Keratinocyte (primary cell): Measurements from ENCODE around the gene ITGA11. TPM values are rescaled to one million over a fixed set of nuclear protein-coding genes. Genes with fewer than 3 reads are reported as not detected.

Experiments
- DNase-seq: peaks from one replicate; pipeline ENCODE4 v3.0.0-alpha.2; 2011; ENCODE audit warnings: low read depth, missing footprints, low spot score
- FAIRE-seq: peaks from 2 replicates; lab custom pipeline; 2011; peaks lifted over from hg19 to GRCh38; lab: Jason Lieb, UNC
- H2AFZ ChIP-seq: 2 replicates; pipeline ENCODE4 v1.6.0; 2012; ENCODE audit warnings: low read length, control low read depth, inconsistent platforms; ENCODE audit not compliant: control insufficient read depth
- H3K27ac ChIP-seq: 2 replicates; pipeline ENCODE4 v1.5.1; 2011; ENCODE audit warnings: low read length; ENCODE audit not compliant: control insufficient read depth, insufficient read depth
- H3K27me3 ChIP-seq: 3 replicates; pipeline ENCODE4 v1.6.0; 2011; ENCODE audit warnings: low read length; ENCODE audit not compliant: control insufficient read depth, insufficient read depth; ENCODE audit errors: extremely low read depth
- H3K36me3 ChIP-seq, 2 experiments: 2 replicates in 1 of 2; 3 replicates in 1 of 2; pipeline ENCODE4 v1.5.1; 2011; ENCODE audit warnings: low read length in 2 of 2, mild to moderate bottlenecking in 1 of 2; ENCODE audit not compliant: control insufficient read depth in 2 of 2, insufficient read depth in 2 of 2; ENCODE audit errors: extremely low read depth in 1 of 2
- H3K4me1 ChIP-seq: 3 replicates; pipeline ENCODE4 v1.5.1; 2011; ENCODE audit warnings: low read length; ENCODE audit not compliant: control insufficient read depth, insufficient read depth; ENCODE audit errors: extremely low read depth
- H3K4me2 ChIP-seq: 3 replicates; pipeline ENCODE4 v1.6.0; 2011; ENCODE audit warnings: low read depth, low read length; ENCODE audit not compliant: control insufficient read depth, insufficient read depth; ENCODE audit errors: extremely low read depth
- H3K4me3 ChIP-seq, 3 experiments: fragments of 200-600 bp in 1 of 3; sonication (generic) in 1 of 3; 2 replicates in 2 of 3; 3 replicates in 1 of 3; pipeline ENCODE4 v1.5.1; 2011 to 2016; ENCODE audit warnings: low read length in 3 of 3, mild to moderate bottlenecking in 3 of 3, control low read depth in 2 of 3, inconsistent platforms in 1 of 3, low read depth in 1 of 3, mixed read lengths in 1 of 3, mixed run types in 1 of 3, moderate library complexity in 1 of 3; ENCODE audit not compliant: control insufficient read depth in 2 of 3, insufficient read depth in 2 of 3; ENCODE audit errors: extremely low read depth in 1 of 3
- H3K79me2 ChIP-seq: 2 replicates; pipeline ENCODE4 v1.6.0; 2012; ENCODE audit warnings: low read length; ENCODE audit not compliant: control insufficient read depth, insufficient read depth
- H3K9ac ChIP-seq: 3 replicates; pipeline ENCODE4 v1.6.0; 2011; ENCODE audit warnings: low read length; ENCODE audit not compliant: control insufficient read depth, insufficient read depth; ENCODE audit errors: extremely low read depth
- H3K9me1 ChIP-seq: 3 replicates; pipeline ENCODE4 v1.6.0; 2011; ENCODE audit warnings: low read length; ENCODE audit not compliant: control insufficient read depth, insufficient read depth; ENCODE audit errors: extremely low read depth
- H3K9me3 ChIP-seq: 2 replicates; pipeline ENCODE4 v1.5.1; 2012; ENCODE audit warnings: low read depth, low read length; ENCODE audit not compliant: control insufficient read depth
- H4K20me1 ChIP-seq: 3 replicates; pipeline ENCODE4 v1.6.0; 2011; ENCODE audit warnings: low read length; ENCODE audit not compliant: control insufficient read depth, insufficient read depth; ENCODE audit errors: extremely low read depth
- EZH2 ChIP-seq: IDR thresholded peaks from one replicate; pipeline ENCODE4 v1.6.1; 2012; ENCODE audit warnings: inconsistent platforms, mild to moderate bottlenecking, low read length, moderate library complexity
- dilution Hi-C: fragments of 300-500 bp; cut with MboI; formaldehyde crosslinking; loops from one replicate; pipeline ENCODE4 v1.7.0; 2020; ENCODE audit warnings: low sequenced_read_pairs; ENCODE audit not compliant: extremely low pct_ligation_motif_present
- polyA plus RNA-seq, 5 experiments: library from polyadenylated mRNA; depleted of rRNA in 3 of 5; stranded (reverse) in 3 of 5; stranded (forward) in 1 of 5; unstranded in 1 of 5; fragments of >200 nt; gene quantifications; 1 replicate in 1 of 5; 2 replicates in 3 of 5; 3 replicates in 1 of 5; pipeline versions ENCODE4 v1.2.1 to v1.2.3, GENCODE V29; 2011 to 2012; ENCODE audit warnings: missing spikeins in 2 of 5, low read depth in 1 of 5, low replicate concordance in 1 of 5
- TF ChIP-seq, protein P1 (sequence below), 3 experiments: IDR thresholded peaks in 1 of 3; conservative IDR thresholded peaks in 1 of 3; optimal IDR thresholded peaks in 1 of 3; 2 replicates in 2 of 3; 3 replicates in 1 of 3; pipeline versions ENCODE3 to v1.5.1; 2011; ENCODE audit warnings: low read length in 3 of 3, mild to moderate bottlenecking in 3 of 3, moderate library complexity in 2 of 3, control low read depth in 1 of 3, inconsistent platforms in 1 of 3; ENCODE audit not compliant: insufficient read depth in 2 of 3; ENCODE audit errors: extremely low read depth in 1 of 3

Gene ITGA11
- polyA plus RNA-seq, 1 donor (not counting 4 experiments of a cell fraction or from before 2014, with no cell fraction given), result not detected

GRCh38 chr15:68418611-68419161, 13.3 kb downstream of the ITGA11 start:
- Histone ChIP-seq H3K4me3 (no peak overlapping the region), H3K27ac (no peak overlapping the region), H3K9me3 (no peaks in the 10 kb centered on the region), H3K9me1 (no peaks in the 10 kb centered on the region), H2AFZ (no peak overlapping the region), H3K79me2 (no peaks in the 10 kb centered on the region), H3K4me2 (no peak overlapping the region), H3K9ac (no peak overlapping the region), H4K20me1 (no peaks in the 10 kb centered on the region), H3K27me3 (peaks cover 3% of the 10 kb centered on the region), H3K36me3 (no peaks in the 10 kb centered on the region), H3K4me1 (no peaks in the 10 kb centered on the region)
- dilution Hi-C loops, result no loop called here
- no peak for DNase-seq
- TF ChIP-seq, protein P1, sequence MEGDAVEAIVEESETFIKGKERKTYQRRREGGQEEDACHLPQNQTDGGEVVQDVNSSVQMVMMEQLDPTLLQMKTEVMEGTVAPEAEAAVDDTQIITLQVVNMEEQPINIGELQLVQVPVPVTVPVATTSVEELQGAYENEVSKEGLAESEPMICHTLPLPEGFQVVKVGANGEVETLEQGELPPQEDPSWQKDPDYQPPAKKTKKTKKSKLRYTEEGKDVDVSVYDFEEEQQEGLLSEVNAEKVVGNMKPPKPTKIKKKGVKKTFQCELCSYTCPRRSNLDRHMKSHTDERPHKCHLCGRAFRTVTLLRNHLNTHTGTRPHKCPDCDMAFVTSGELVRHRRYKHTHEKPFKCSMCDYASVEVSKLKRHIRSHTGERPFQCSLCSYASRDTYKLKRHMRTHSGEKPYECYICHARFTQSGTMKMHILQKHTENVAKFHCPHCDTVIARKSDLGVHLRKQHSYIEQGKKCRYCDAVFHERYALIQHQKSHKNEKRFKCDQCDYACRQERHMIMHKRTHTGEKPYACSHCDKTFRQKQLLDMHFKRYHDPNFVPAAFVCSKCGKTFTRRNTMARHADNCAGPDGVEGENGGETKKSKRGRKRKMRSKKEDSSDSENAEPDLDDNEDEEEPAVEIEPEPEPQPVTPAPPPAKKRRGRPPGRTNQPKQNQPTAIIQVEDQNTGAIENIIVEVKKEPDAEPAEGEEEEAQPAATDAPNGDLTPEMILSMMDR (optimal IDR thresholded peaks at IDR 0.05 in 1 of 3, IDR thresholded peaks at IDR 0.05 in 1 of 3, conservative IDR thresholded peaks at IDR 0.05 in 1 of 3; ENCODE audit: extremely low read depth in 1 of 3, insufficient read depth in 2 of 3, low read length in 3 of 3), result no peak
- no peak for TF ChIP-seq EZH2
- no peak for FAIRE-seq

- H2AFZ ChIP-seq, result no peak overlapping the region
- H3K9me1 ChIP-seq, result no peaks in the 10 kb centered on the region
- H3K4me2 ChIP-seq, result no peak overlapping the region
- dilution Hi-C loops, result no loop called here
- DNase-seq, result no peak
- no peaks in the 10 kb centered on the region for H3K4me1 ChIP-seq
- no peaks in the 10 kb centered on the region for H3K9me3 ChIP-seq
- FAIRE-seq, result no peak
- H3K36me3 ChIP-seq, result no peaks in the 10 kb centered on the region
- no peaks in the 10 kb centered on the region for H4K20me1 ChIP-seq
- no peak for TF ChIP-seq EZH2
- TF ChIP-seq, protein P1 (optimal IDR thresholded peaks at IDR 0.05 in 1 of 3, IDR thresholded peaks at IDR 0.05 in 1 of 3, conservative IDR thresholded peaks at IDR 0.05 in 1 of 3; ENCODE audit: extremely low read depth in 1 of 3, insufficient read depth in 2 of 3, low read length in 3 of 3), result no peak
- H3K79me2 ChIP-seq, result no peaks in the 10 kb centered on the region
- H3K9ac ChIP-seq, result no peak overlapping the region
- H3K27me3 ChIP-seq, result peaks cover 3% of the 10 kb centered on the region
- no peak overlapping the region for H3K27ac ChIP-seq
- no peak overlapping the region for H3K4me3 ChIP-seq
Observed at GRCh38 chr15:68417897-68418296, 14.1 kb downstream of the ITGA11 start.
